OCI-LY3 (cell line): ENCODE data around the gene ICA1.

Experiments used
- EZH2phosphoT487 ChIP-seq: fragments of 200-600 bp; shearing (Covaris generic); IDR thresholded peaks from 2 replicates; pipeline ENCODE4 v1.6.1; 2018; ENCODE audit warnings: antibody characterized with exemption, mixed run types, low read depth
- TF ChIP-seq, protein P1 (sequence below): fragments of 200-600, 300-600 bp; sonication (generic); IDR thresholded peaks from 2 replicates; pipeline ENCODE4 v1.5.1; 2014; ENCODE audit warnings: antibody characterized with exemption, low read length, low read depth

DNA sequence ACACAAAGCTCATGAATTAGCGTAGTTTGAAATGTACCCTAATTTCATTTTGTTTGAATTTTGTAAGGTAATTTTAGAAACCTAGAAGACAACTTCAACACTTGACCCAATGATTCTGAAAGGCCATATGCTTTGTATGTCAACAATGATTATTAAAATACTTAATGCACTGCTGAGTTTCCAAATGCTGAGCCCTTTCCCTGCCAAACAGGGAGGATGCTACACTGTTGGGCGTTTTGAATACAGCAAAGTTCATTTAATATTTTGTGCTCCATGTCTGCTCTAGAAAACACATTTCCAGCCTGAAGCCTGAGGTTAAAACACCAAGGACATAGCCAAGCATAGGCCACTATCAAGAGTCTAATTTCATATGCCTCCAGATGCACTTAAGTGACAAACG lies 99.8 kb downstream of the ICA1 start:
- TF ChIP-seq EZH2phosphoT487: no peak
- TF ChIP-seq, protein P1, sequence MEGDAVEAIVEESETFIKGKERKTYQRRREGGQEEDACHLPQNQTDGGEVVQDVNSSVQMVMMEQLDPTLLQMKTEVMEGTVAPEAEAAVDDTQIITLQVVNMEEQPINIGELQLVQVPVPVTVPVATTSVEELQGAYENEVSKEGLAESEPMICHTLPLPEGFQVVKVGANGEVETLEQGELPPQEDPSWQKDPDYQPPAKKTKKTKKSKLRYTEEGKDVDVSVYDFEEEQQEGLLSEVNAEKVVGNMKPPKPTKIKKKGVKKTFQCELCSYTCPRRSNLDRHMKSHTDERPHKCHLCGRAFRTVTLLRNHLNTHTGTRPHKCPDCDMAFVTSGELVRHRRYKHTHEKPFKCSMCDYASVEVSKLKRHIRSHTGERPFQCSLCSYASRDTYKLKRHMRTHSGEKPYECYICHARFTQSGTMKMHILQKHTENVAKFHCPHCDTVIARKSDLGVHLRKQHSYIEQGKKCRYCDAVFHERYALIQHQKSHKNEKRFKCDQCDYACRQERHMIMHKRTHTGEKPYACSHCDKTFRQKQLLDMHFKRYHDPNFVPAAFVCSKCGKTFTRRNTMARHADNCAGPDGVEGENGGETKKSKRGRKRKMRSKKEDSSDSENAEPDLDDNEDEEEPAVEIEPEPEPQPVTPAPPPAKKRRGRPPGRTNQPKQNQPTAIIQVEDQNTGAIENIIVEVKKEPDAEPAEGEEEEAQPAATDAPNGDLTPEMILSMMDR: no peak
